ENCODE data around the gene TSC22D3. TPM values are rescaled to one million over a fixed set of nuclear protein-coding genes. Genes with fewer than 3 reads are reported as not detected.
A peak's percentile ranks its signal among the peaks of the same experiment; 100 is the strongest.
"Not testable (repeated sequence)": the region's sequence is repeated elsewhere in the genome, so short reads cannot be mapped to it uniquely, and the experiment has no call there.

Gene TSC22D3
- total RNA-seq, 2 donors from 2014 or later: 9.9 to 10.5 TPM

- Mint-ChIP-seq H3K4me1 (peaks cover 17% of the 10 kb centered on the region), H3K27ac (no peak overlapping the region), H3K27me3 (ENCODE audit: insufficient read depth) (peaks cover 18% of the 10 kb centered on the region), H3K9me3 (peaks cover 26% of the 10 kb centered on the region), H3K4me3 (no peak overlapping the region), H3K36me3 (ENCODE audit: low read depth) (no peaks in the 10 kb centered on the region)
- 72 to 100% methylated on average over 1 to 4 of the region's 5 CpGs for WGBS, 2 experiments (ENCODE audit: insufficient coverage in 1 of 2, insufficient read length in 1 of 2)
- DNase-seq: peak; percentile 46
- Histone ChIP-seq H3K4me3 (ENCODE audit: low read length) (no peak overlapping the region), H3K9me3 (ENCODE audit: control insufficient read depth, low read length) (no peaks in the 10 kb centered on the region), H3K9ac (ENCODE audit: extremely low read depth, low read length, poor library complexity, severe bottlenecking) (no peak overlapping the region), H3K36me3 (ENCODE audit: control insufficient read depth, insufficient read depth, low read length) (no peaks in the 10 kb centered on the region), H3K4me1 (ENCODE audit: control insufficient read depth, insufficient read depth, low read length) (no peaks in the 10 kb centered on the region), H3K27ac (ENCODE audit: low read depth, low read length) (no peak overlapping the region), H3K27me3 (ENCODE audit: control insufficient read depth, insufficient read depth, low read length, poor library complexity, severe bottlenecking) (peaks cover 1% of the 10 kb centered on the region)
- TF ChIP-seq CTCF (conservative IDR thresholded peaks at IDR 0.05): no peak
These were observed 105.5 kb downstream of the TSC22D3 start for GRCh38 chrX:107669885-107670628.

GRCh38 chrX:107669261-107669660 is 106.3 kb downstream of the TSC22D3 start:
- H3K27me3 Mint-ChIP-seq (ENCODE audit: insufficient read depth): peaks cover 10% of the 10 kb centered on the region
- peaks cover 21% of the 10 kb centered on the region for H3K9me3 Mint-ChIP-seq
- no peaks in the 10 kb centered on the region for H3K36me3 Mint-ChIP-seq (ENCODE audit: low read depth)
- Histone ChIP-seq H3K9ac (ENCODE audit: extremely low read depth, low read length, poor library complexity, severe bottlenecking) (no peak overlapping the region), H3K27ac (ENCODE audit: low read depth, low read length) (no peak overlapping the region), H3K27me3 (ENCODE audit: control insufficient read depth, insufficient read depth, low read length, poor library complexity, severe bottlenecking) (no peaks in the 10 kb centered on the region), H3K4me3 (ENCODE audit: low read length) (no peak overlapping the region), H3K36me3 (ENCODE audit: control insufficient read depth, insufficient read depth, low read length) (no peaks in the 10 kb centered on the region), H3K9me3 (ENCODE audit: control insufficient read depth, low read length) (no peaks in the 10 kb centered on the region), H3K4me1 (ENCODE audit: control insufficient read depth, insufficient read depth, low read length) (no peaks in the 10 kb centered on the region)
- WGBS, 2 experiments (ENCODE audit: insufficient coverage in 1 of 2, insufficient read length in 1 of 2): 57% methylated on average over 3 of the region's 4 CpGs; no CpG with 5 or more reads in 1 of the 2 experiments
- peak; percentile 76 for DNase-seq
- TF ChIP-seq CTCF (conservative IDR thresholded peaks at IDR 0.05): no peak
- no peak overlapping the region for H3K27ac Mint-ChIP-seq
- no peak overlapping the region for H3K4me3 Mint-ChIP-seq
- peaks cover 14% of the 10 kb centered on the region for H3K4me1 Mint-ChIP-seq

GRCh38 chrX:107668710-107669109 is 106.9 kb downstream of the TSC22D3 start:
- not testable (repeated sequence) for H3K36me3 ChIP-seq (ENCODE audit: control insufficient read depth, insufficient read depth, low read length); H3K9ac ChIP-seq (ENCODE audit: extremely low read depth, low read length, poor library complexity, severe bottlenecking); H3K27me3 ChIP-seq (ENCODE audit: control insufficient read depth, insufficient read depth, low read length, poor library complexity, severe bottlenecking); H3K27ac ChIP-seq (ENCODE audit: low read depth, low read length); H3K4me3 Mint-ChIP-seq; H3K27me3 Mint-ChIP-seq (ENCODE audit: insufficient read depth); H3K9me3 ChIP-seq (ENCODE audit: control insufficient read depth, low read length); H3K27ac Mint-ChIP-seq; H3K4me1 ChIP-seq (ENCODE audit: control insufficient read depth, insufficient read depth, low read length); H3K36me3 Mint-ChIP-seq (ENCODE audit: low read depth); H3K4me3 ChIP-seq (ENCODE audit: low read length)
- peak; percentile 40 for DNase-seq
- H3K9me3 Mint-ChIP-seq: peaks cover 21% of the 10 kb centered on the region
- peaks cover 14% of the 10 kb centered on the region for H3K4me1 Mint-ChIP-seq
- 87 to 95% methylated on average over 3 to 5 of the region's 5 CpGs for whole genome bisulfite sequencing, 2 experiments (ENCODE audit: insufficient coverage in 1 of 2, insufficient read length in 1 of 2)

All from endodermal cell (in vitro differentiated cells).